HG03457 (cell line): ENCODE results near the gene PRKCA.
A peak's percentile ranks its signal among the peaks of the same experiment; 100 is the strongest.

Experiments
- ATAC-seq: cut with Tn5 transposase; IDR thresholded peaks from one replicate; pipeline ENCODE4 v1.9.1; 2021; ENCODE audit warnings: moderate number of reproducible peaks; ENCODE audit not compliant: unreplicated experiment

The PRKCA gene

DNA sequence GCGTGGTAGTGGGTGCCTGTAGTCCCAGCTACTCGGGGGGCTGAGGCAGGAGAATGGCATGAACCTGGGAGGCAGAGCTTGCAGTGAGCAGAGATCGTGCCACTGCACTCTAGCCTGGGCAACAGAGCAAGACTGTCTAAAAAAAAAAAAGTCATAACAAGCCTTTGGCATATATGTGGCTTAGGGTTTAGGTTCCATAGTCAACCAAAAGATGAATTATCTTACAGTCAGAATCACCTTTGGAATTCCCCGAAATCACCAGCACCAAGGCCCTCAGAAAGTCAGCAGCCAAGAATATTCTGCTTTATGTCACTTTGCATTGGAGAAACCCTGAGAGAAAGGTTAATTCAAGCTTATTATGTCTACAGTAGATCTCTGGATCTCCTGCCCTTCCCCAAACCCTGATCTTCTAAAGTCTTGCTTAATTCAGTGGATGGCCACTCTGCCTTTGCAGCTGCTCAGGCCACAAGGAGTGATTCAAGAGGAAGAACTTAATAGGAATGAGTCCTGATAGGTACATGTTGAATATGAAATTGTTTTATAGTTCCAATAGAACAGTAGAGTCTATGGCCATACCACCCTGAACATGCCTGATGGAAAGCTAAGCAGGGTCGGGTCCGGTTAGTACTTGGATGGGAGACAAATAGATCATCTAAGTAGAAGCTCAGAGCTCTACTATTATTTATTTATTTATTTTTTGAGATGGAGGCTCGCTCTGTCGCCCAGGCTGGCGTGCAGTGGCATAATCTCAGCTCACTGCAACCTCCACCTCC is 336.5 kb downstream of the PRKCA start:
- ATAC-seq = no peak

DNA sequence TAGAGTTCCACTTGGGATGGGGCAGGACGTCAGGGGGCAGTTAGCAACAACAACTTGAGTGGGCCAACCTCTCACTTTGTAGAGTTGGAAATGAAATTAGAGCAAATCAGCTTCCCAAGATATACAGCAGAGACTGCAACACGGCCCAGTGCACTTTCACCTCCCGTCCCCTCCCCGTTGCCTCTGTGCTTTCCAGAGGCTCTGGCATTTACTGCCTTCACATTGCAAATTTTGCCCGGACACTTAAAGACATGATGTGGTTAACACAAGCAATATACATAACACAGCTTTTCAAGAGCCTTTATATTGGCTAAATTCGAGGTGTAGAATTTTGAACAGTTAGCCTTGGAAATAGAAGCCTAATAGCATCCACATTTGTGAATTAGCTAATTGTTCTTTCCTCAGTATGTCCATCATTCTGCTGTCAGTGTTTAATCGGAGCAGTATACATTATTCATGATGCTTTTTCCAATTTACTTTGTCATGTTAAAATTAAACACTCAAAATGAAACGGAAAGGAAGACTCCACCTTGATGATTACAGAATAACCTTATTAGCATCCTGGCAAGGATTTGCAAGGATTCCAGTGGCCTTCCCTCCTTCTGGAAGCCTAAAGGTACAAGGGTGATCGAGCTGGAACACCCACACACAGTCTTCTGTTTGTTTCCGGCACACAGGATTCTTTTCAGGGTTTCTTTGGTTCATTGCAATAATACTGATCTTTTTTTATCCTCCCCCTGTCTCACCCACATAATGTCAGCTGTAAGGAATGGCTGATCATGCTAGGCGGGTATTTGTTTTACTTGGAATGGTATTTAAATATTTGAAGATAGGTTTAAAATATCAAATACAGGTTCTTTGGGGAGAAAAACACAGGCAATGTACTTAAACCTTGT is 341.6 kb downstream of the PRKCA start:
- ATAC-seq = no peak

DNA sequence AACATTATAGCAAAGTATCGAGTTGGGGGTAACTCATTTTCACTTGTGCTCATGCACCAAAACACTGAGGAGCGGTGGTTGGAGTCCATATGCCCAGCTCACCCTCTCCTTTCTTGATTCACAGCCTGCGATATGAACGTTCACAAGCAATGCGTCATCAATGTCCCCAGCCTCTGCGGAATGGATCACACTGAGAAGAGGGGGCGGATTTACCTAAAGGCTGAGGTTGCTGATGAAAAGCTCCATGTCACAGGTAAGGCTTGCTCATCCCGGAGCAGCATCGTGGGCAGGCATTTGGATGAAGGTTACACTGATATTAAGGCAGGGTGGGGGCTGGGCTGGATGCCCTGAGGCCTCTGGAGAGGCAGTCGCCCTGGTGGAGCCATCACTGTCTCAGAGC is 342.8 kb downstream of the PRKCA start:
- no peak for ATAC-seq

DNA sequence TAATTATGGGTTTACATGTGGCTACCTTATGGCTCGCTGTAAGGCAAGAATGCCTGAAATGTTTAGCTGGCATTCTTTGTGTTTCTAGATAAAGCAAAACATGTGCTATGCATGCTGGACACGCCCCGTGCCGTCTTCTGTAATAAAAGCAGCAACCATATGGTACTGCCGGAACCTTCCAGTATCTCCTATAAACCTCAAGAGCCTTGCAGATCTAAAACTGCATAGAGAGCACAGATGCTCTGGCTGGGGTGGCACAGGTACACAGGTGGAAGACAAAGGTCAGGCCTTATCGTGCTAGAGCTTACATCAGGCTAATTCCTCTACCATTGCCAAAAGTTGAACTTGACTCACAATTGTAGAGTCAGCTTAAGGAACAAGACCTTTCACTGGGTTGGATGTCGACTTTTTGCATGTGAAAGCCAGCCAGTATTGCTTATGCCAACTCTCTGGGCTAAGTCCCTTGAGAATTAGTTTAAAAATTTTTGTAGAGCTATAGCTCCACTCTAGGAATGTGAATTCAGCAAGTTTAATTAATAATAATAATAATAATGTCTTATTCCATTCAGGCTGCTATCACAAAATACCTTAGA is 345.1 kb downstream of the PRKCA start:
- no peak for ATAC-seq

- no peak for ATAC-seq
These were observed 347.6 kb downstream of the PRKCA start for GRCh38 chr17:66649818-66650543.

DNA sequence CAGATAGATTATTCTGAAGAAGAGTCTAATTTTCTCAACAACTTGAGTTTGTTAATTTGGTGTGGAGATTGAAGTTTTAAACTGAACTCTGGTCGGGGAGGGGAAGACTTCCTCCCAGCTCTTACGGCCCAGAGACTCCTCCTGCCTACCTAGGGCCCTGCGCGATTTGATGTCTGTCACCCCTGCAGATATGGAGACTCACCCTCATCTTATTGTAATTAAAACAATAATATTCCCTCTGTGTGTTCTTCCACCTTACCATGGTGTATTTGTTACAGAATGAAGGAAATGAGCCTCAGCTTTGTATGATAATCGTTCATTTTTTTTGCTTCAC is 348.1 kb downstream of the PRKCA start:
- no peak for ATAC-seq

- no peak for ATAC-seq
These were observed 350.6 kb downstream of the PRKCA start for GRCh38 chr17:66652840-66653507.

- ATAC-seq = no peak
These were observed 351.8 kb downstream of the PRKCA start for GRCh38 chr17:66654106-66654740.

DNA sequence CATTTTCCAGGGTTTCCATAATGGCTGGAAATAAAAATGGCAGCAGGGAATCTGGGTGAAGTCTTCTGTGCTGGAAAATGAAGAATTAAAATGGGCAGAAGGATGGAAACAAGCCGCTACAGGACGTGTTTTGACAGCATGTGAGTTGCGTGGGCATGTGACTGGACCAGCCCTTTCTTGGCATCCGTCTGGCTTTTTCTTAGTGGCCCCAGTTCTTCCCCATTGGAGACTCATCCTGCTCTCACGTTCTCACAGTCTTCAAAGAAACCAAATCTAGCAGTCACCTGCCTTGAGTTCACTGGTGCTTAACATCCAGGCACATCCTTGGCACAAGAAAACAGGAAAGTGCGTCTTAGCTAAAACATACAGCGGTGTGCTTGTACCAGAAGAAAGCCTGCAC is 352.4 kb downstream of the PRKCA start:
- ATAC-seq = no peak

DNA sequence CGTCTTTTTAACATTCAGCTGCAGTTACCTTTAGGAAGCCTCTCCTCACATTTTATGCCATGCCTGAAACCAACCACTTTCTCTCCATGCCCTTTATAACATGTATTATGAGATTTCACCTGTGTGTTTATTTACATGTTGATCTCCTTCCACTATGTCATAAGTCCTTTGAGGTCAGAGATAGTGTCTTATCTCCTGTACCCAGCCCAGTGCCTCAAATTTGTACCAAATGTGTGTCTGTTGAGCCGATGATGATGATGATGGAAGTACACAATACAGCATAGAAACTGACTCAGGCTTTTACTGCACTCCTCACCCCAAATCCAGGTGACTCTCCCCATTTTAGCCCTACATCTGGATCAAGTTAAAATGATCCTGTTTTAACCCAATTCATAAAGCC is 353.0 kb downstream of the PRKCA start:
- no peak for ATAC-seq

GRCh38 chr17:66655861-66656260 is 353.4 kb downstream of the PRKCA start:
- no peak for ATAC-seq

GRCh38 chr17:66661411-66662256 is 359.2 kb downstream of the PRKCA start:
- ATAC-seq = no peak

- no peak for ATAC-seq
These were observed 360.1 kb downstream of the PRKCA start for GRCh38 chr17:66662496-66662895.

DNA sequence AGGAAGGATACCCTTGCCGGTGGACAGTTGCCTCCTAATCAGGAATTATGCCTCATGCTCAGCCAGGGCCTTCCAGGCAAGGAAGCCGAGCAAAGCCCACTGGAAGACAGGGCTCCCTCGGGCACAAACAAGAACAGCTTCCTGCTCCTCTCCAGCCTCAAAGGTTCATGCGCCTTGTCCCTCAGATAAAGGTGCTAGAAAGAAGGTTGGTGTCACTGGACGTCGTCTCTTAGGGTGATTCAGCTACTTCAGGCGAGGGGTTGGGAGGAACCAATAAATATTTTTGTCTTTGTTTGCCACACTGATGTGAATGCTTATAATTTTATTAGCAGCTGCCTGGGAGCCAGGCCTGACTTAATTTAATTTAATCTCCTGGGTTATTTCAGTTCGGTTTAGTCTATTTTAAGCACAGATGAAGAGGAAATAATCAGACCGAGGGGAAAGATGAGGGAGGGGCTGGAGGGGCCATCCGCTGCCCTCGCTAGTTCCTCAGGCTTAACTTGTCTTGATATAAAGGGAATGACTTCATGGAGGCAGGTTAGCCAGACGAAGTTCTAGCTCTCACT is 360.7 kb downstream of the PRKCA start:
- ATAC-seq = no peak

DNA sequence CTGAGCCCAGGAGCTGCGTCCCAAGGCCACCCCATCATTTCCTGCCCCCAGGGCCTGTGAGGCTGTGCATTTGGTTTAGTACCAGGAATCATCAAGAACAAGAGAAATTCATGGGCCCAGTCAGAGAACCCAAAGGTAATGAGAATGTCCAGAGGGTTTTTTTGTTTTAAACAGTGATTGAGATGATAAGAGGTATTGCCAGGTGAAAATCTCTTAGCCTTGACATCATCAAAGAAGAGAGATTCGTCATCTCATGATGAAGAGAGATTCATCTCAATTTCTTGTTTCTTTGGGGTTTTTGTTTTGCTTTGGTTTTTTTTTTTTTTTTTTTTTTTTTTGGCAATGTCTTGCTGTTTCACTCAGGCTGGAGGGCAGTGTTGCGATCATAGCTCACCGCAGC is 361.9 kb downstream of the PRKCA start:
- no peak for ATAC-seq

DNA sequence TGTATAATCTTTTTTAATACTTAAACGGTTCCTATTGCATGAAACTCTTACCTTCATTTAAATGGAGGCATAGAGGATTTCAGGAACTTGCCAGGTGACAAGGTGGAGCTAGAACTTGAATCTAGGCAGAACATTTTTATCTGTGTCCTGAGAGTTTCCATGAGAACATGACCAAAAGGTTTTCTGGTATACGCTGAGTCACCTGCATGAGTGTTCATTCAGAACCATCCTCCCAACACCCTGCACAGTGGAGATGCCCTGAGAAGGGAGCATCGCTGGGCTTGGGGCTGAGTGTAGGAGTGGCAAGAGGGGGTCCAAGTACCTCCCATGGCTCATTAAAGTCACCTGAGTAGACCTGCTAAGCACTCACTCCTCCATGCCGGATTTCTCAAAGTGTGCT is 362.8 kb downstream of the PRKCA start:
- ATAC-seq = no peak

GRCh38 chr17:66667090-66667489 is 364.7 kb downstream of the PRKCA start:
- ATAC-seq = no peak

DNA sequence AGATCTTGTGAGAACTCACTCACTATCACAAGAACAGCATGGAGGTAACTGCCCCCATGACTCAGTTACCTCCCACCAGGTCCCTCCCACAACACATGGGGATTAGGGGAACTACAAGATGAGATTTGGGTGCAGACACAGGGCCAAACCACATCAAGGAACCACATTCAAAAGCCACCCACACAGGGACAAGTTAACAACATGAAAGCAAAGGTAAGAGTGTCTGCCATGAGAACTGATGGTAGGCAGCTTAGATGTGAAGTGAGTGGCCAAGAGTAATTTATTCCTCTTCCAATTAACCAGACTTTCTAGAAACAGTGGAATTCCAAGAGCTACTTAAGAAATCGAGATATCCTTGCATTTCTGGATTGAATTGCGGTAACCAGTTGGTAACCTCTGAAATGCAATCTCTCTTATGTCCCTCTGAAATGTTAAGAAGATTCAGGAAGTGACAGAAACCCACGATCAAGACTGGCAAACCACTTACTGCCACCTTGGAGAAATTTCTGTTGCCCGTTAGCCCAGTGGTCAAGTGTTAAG is 365.1 kb downstream of the PRKCA start:
- peak; percentile 61 for ATAC-seq

DNA sequence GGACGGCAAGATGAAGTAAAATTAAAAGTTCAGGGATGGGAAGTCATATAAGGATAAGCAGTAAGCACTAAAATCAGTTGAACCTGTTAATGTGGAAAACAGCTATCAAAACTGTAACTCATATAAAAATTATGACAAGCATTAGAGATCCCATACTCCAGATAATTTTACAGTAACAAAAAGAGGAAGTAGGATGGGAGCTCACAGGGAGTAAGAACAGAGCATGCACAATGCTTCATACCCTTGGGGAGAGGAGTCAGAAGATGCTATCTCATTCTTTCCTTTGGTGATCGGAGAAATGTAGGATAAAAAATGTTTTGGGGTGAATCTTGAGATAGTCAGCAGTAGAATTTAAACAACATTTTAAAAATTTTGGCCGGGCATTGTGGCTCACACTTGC is 367.8 kb downstream of the PRKCA start:
- ATAC-seq = no peak
